CD4-positive, alpha-beta T cell treated with Interleukin-15 for 4 hours (primary cell): ENCODE measurements around the gene HMX3.

Experiments used
- DNase-seq: peaks from one replicate; pipeline ENCODE4 v3.0.0-alpha.2; 2020; ENCODE audit warnings: low spot score

Gene HMX3

GRCh38 chr10:123135415-123136141, at the start of gene HMX3:
HMX3 (plus strand) TSS chr10:123135970; CDS start chr10:123136051, 81 bp downstream.
- DNase-seq: peak; percentile 11

DNA sequence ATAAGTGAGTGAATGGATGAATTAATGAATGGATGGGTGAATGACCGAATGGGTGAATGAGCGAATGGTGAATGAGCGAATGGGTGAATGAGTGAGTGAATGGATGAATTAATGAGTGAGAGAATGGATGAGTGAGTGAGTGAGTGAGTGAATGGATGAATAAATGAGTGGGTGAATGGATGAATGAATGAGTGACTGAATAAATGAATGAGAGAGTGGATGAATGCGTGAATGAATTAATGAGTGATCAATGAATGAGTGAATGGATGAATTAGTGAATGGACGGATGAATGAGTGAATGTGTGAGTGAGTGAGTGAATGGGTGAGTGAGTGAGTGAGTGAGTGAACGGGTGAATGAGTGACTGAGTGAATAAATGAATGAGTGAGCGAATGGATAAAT, 49.5 kb upstream of the HMX3 start:
- no peak for DNase-seq

GRCh38 chr10:123087348-123087747, 48.4 kb upstream of the HMX3 start:
- no peak for DNase-seq

DNA sequence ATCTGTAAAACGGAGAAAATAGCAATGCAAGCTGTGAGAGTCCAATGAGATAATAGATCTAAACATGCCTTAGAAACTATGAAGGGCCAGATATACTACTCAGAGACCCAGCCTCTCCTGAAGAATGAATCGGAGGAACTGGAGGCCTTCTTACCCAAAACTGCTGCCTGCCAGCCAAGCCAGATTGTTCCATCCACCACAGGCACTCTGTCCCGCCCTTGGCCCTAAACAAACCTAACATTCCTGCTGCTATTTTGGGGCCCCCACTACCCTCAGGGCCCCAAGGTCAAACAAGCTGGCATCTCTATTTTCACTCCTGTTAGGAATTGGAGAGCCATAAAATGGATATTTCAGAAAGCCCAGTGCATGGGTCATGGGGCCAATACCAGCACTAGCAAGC, 48.0 kb upstream of the HMX3 start:
- DNase-seq: no peak

GRCh38 chr10:123092635-123093414, 42.9 kb upstream of the HMX3 start:
- DNase-seq: no peak

DNA sequence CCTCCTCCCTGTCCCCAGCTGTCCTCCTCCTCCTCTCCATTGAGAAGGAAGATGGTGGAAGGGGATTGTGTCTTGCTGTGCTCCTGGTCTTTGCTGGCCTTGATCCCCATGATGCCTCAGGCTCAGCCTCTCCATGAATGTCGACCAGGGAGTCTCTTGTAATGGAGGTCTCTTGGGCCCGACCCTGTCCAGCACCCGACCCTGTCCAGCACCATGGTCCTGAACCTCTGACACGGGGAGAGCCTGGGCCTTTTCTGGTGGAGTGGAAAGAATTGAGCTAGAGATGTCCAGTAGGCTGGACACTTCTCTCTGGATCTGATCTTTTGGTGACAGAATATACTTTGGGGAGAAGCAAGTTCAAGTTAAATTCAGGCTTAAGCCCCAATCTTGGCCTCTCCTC, 42.3 kb upstream of the HMX3 start:
- DNase-seq: no peak

DNA sequence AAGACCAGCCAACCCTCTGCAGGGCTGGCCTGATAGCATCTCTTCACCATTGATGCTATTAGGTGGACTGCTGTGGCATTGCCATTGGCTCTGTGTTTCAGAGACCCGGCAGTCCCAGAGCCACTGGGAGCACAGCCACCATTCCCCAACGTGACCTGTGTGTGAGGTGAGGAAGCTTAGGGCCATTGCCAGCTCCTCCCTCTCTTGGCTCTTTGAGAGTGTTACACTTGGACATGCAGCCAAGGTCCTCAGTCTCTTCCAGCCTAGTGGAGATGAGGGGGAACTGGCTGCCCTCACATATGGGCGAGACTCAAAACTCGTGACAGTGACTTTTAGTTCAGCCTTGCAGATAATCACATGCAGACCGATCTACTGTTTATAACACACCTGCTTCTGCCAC, 39.3 kb upstream of the HMX3 start:
- no peak for DNase-seq

- DNase-seq: no peak
Observed at GRCh38 chr10:123097039-123097438, 38.7 kb upstream of the HMX3 start.

- no peak for DNase-seq
Observed at GRCh38 chr10:123100030-123100762, 35.6 kb upstream of the HMX3 start.

- no peak for DNase-seq
Observed at GRCh38 chr10:123101872-123102271, 33.9 kb upstream of the HMX3 start.

DNA sequence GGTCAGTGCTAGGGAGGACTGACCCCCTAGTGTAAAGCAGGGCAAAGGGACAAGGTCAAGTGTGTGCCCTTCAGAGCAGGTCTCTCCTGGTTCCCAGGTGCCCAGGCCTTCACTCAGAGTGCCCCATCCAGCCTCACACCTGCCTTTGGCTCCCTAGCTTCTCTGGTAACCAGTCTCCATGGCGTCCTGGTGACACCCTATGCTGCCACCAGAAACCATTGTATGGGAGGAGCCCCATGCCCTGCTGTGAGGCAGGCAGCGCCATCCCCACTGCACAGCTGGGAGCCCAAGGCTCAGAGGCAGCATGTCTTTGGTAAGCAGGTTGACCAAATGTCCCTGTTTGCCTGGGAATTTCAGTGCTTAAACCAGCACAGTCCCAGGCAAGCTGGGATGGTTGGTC, 33.1 kb upstream of the HMX3 start:
- DNase-seq: no peak

- DNase-seq: no peak
Observed at GRCh38 chr10:123103944-123104343, 31.8 kb upstream of the HMX3 start.

DNA sequence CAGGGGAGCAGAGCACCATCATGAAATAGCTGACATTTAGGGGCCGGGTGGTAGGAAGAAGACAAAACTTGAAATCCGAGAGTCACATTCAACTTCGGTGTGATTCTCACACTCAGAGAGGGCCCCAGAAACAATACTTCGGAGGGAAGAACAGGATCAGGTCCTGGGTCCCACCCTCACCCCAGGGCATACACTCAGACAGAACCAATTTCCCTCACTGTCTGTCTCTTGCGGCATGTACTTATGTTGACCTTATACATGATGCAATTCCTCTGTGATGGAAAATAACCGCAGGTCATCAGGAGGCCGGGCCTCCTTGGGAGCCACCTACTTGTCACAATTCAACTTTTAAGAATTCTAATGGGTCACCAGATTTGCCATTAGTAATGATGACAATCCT, 26.3 kb upstream of the HMX3 start:
- no peak for DNase-seq

DNA sequence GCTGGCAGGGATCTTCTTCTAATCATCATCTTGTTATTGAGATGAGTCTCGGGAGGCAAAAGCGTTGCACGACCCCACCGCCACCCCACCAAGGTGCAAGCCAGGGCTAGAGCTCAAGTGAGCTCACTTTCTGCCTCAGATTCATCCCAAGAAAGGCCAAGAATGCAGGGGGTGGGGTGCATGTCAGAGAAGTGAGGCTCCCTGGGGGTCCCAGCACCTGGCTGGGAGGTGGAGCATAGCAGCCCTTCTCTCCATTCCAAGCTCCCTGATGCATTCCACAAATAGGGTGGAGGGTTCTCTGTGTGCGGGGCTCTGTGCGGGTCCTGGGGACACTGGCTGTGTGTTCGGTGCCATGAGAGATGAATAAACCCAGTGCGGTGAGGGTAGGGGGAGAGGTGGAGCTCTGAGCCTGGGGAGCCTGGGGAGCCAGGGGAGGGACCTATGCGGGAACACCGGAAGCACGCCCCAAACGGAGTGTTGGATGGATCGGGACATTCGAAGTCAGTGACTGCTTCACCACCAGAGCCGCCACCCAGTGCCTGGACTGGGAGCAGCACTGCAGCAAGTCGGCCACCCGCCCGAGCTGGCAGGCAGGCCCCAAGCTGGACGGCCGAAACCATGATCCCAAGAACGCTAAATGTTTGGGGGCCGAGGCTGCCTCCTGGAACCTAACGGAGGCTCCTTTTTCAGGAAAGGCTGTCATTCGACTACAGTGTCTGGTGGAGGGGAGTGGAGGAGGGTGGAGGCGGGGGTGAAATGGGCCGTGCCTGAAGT, 17.9 kb upstream of the HMX3 start:
- no peak for DNase-seq

- DNase-seq: no peak
Observed at GRCh38 chr10:123119081-123119480, 16.7 kb upstream of the HMX3 start.

DNA sequence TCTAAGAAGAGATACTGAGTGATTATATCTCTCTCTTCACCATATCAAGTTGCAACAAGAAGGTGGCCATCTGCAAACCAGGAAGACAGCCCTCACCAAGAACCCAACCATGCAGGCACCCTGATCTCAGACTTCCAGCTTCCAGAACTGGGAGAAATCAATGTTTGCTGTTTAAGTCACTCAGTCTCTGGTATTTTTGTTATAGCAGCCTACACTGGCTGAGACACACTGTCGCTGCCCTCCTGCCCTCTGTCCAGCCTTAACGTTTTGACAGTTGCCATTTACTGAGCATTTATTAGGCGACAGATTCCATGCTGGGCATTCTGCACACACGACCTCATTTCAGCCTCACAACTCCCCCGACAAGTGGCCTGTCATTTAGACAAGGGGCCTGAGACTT, 9.5 kb upstream of the HMX3 start:
- no peak for DNase-seq

- DNase-seq: no peak
Observed at GRCh38 chr10:123129618-123130271, 6.0 kb upstream of the HMX3 start.

- peak; percentile 84 for DNase-seq
Observed at GRCh38 chr10:123132576-123133477, 2.9 kb upstream of the HMX3 start.

GRCh38 chr10:123133541-123134342, 2.0 kb upstream of the HMX3 start:
- no peak for DNase-seq
